Muscle layer of duodenum (tissue), 2 donors: ENCODE results near the gene ESPNL.

ENCODE experiments used
- H3K27ac ChIP-seq: one replicate; pipeline ENCODE4 v1.7.0; 2013; ENCODE audit warnings: mild to moderate bottlenecking, low read length
- H3K27me3 ChIP-seq: one replicate; pipeline ENCODE4 v1.7.0; 2013; ENCODE audit warnings: low read depth, mild to moderate bottlenecking, control low read depth, low read length
- H3K36me3 ChIP-seq, 2 donors: one replicate each; pipeline ENCODE4 v1.7.0; 2013; ENCODE audit warnings: low read length in 2 of 2, control low read depth in 1 of 2, mild to moderate bottlenecking in 1 of 2; ENCODE audit not compliant: insufficient read depth in 2 of 2, control insufficient read depth in 1 of 2
- H3K4me1 ChIP-seq, 2 donors: one replicate each; pipeline ENCODE4 v1.7.0; 2013; ENCODE audit warnings: low read length in 2 of 2, mild to moderate bottlenecking in 2 of 2, control low read depth in 1 of 2, moderate library complexity in 1 of 2; ENCODE audit not compliant: insufficient read depth in 2 of 2, control insufficient read depth in 1 of 2
- H3K4me3 ChIP-seq, 2 donors: one replicate each; pipeline ENCODE4 v1.7.0; 2013; ENCODE audit warnings: low read length in 2 of 2, low read depth in 1 of 2, mild to moderate bottlenecking in 1 of 2
- H3K9me3 ChIP-seq, 2 donors: one replicate each; pipeline ENCODE4 v1.7.0; 2013; ENCODE audit warnings: low read length in 2 of 2, control low read depth in 1 of 2, mild to moderate bottlenecking in 1 of 2; ENCODE audit not compliant: control insufficient read depth in 1 of 2
- donor health status: healthy.

ESPNL gene

GRCh38 chr2:238143239-238143951 lies 43.3 kb downstream of the ESPNL start:
- Histone ChIP-seq H3K4me3 (no peak overlapping the region), H3K27ac (no peak overlapping the region), H3K36me3 (peaks cover 0 to 3% of the 10 kb centered on the region in 2 donors), H3K9me3 (no peaks in the 10 kb centered on the region), H3K4me1 (peaks cover 0 to 28% of the 10 kb centered on the region in 2 donors), H3K27me3 (no peaks in the 10 kb centered on the region)

- H3K9me3 ChIP-seq = no peaks in the 10 kb centered on the region
- peaks cover 0 to 20% of the 10 kb centered on the region in 2 donors for H3K4me1 ChIP-seq
- peaks cover 0 to 3% of the 10 kb centered on the region in 2 donors for H3K36me3 ChIP-seq
- no peak overlapping the region for H3K4me3 ChIP-seq
- no peaks in the 10 kb centered on the region for H3K27me3 ChIP-seq
- H3K27ac ChIP-seq = no peak overlapping the region
These were observed 44.1 kb downstream of the ESPNL start for GRCh38 chr2:238144262-238144661.

GRCh38 chr2:238145046-238145445 lies 44.9 kb downstream of the ESPNL start:
- H3K4me3 ChIP-seq = no peak overlapping the region
- no peaks in the 10 kb centered on the region for H3K27me3 ChIP-seq
- no peaks in the 10 kb centered on the region for H3K9me3 ChIP-seq
- H3K36me3 ChIP-seq = peaks cover 0 to 3% of the 10 kb centered on the region in 2 donors
- H3K27ac ChIP-seq = no peak overlapping the region
- peaks cover 0 to 16% of the 10 kb centered on the region in 2 donors for H3K4me1 ChIP-seq

GRCh38 chr2:238145851-238146250 lies 45.7 kb downstream of the ESPNL start:
- Histone ChIP-seq H3K9me3 (no peaks in the 10 kb centered on the region), H3K27ac (no peak overlapping the region), H3K27me3 (no peaks in the 10 kb centered on the region), H3K4me1 (peaks cover 0 to 16% of the 10 kb centered on the region in 2 donors), H3K36me3 (peaks cover 0 to 3% of the 10 kb centered on the region in 2 donors), H3K4me3 (no peak overlapping the region)

GRCh38 chr2:238146884-238147544 lies 46.9 kb downstream of the ESPNL start:
- no peaks in the 10 kb centered on the region for H3K27me3 ChIP-seq
- peaks cover 0 to 10% of the 10 kb centered on the region in 2 donors for H3K4me1 ChIP-seq
- H3K4me3 ChIP-seq = no peak overlapping the region
- H3K9me3 ChIP-seq = no peaks in the 10 kb centered on the region
- H3K27ac ChIP-seq = no peak overlapping the region
- no peaks in the 10 kb centered on the region for H3K36me3 ChIP-seq

GRCh38 chr2:238148981-238149380 lies 48.8 kb downstream of the ESPNL start:
- Histone ChIP-seq H3K36me3 (no peaks in the 10 kb centered on the region), H3K4me1 (peaks cover 0 to 5% of the 10 kb centered on the region in 2 donors), H3K27me3 (no peaks in the 10 kb centered on the region), H3K27ac (no peak overlapping the region), H3K9me3 (no peaks in the 10 kb centered on the region), H3K4me3 (no peak overlapping the region)

GRCh38 chr2:238149841-238150572 lies 49.9 kb downstream of the ESPNL start:
- no peak overlapping the region for H3K4me3 ChIP-seq
- no peaks in the 10 kb centered on the region for H3K36me3 ChIP-seq
- H3K27ac ChIP-seq = no peak overlapping the region
- peaks cover 0 to 5% of the 10 kb centered on the region in 2 donors for H3K4me1 ChIP-seq
- H3K27me3 ChIP-seq = no peaks in the 10 kb centered on the region
- no peaks in the 10 kb centered on the region for H3K9me3 ChIP-seq

- no peak overlapping the region for H3K4me3 ChIP-seq
- H3K27ac ChIP-seq = no peak overlapping the region
- H3K27me3 ChIP-seq = no peaks in the 10 kb centered on the region
- H3K4me1 ChIP-seq = peaks cover 0 to 7% of the 10 kb centered on the region in 2 donors
- no peaks in the 10 kb centered on the region for H3K36me3 ChIP-seq
- no peaks in the 10 kb centered on the region for H3K9me3 ChIP-seq
These were observed 50.5 kb downstream of the ESPNL start for GRCh38 chr2:238150686-238151085.

GRCh38 chr2:238151205-238151604 lies 51.1 kb downstream of the ESPNL start:
- Histone ChIP-seq H3K4me3 (no peak overlapping the region), H3K36me3 (no peaks in the 10 kb centered on the region), H3K27me3 (no peaks in the 10 kb centered on the region), H3K9me3 (no peaks in the 10 kb centered on the region), H3K27ac (no peak overlapping the region), H3K4me1 (peaks cover 0 to 9% of the 10 kb centered on the region in 2 donors)

- Histone ChIP-seq H3K9me3 (no peaks in the 10 kb centered on the region), H3K4me1 (peaks cover 0 to 9% of the 10 kb centered on the region in 2 donors), H3K36me3 (no peaks in the 10 kb centered on the region), H3K27me3 (no peaks in the 10 kb centered on the region), H3K27ac (no peak overlapping the region), H3K4me3 (no peak overlapping the region)
These were observed 51.6 kb downstream of the ESPNL start for GRCh38 chr2:238151628-238152235.
